Adrenal gland (tissue), 12 donors: ENCODE measurements around the gene CTAG2. TPM values are rescaled to one million over a fixed set of nuclear protein-coding genes. Genes with fewer than 3 reads are reported as not detected.
A peak's percentile ranks its signal among the peaks of the same experiment; 100 is the strongest.

Experiments used
- DNase-seq, 7 donors: peaks; one replicate each; pipeline ENCODE4 v3.0.0-alpha.2; 2019 to 2020
- H3K27ac ChIP-seq, 5 donors: fragments of 200-600 bp; sonication (generic) in 4 of 5; 1 replicate in 3 of 5; 2 replicates in 2 of 5; pipeline versions ENCODE4 v1.5.1 to v1.8.0; 2016 to 2020; ENCODE audit warnings: mild to moderate bottlenecking in 1 of 5
- H3K27me3 ChIP-seq: fragments of 200-600 bp; 2 replicates; pipeline ENCODE4 v1.8.0; 2021
- H3K36me3 ChIP-seq, 2 donors: fragments of 200-600 bp; replicated peaks in 1 of 2; 1 replicate in 1 of 2; 2 replicates in 1 of 2; pipeline versions ENCODE4 v1.5.1 to v1.8.0; 2018 to 2022
- H3K4me1 ChIP-seq, 2 donors: fragments of 200-600 bp; replicated peaks in 1 of 2; 1 replicate in 1 of 2; 2 replicates in 1 of 2; pipeline versions ENCODE4 v1.5.1 to v1.8.0; 2018 to 2021
- H3K4me3 ChIP-seq, 4 donors: fragments of 200-600 bp; sonication (generic) in 3 of 4; one replicate each; pipeline ENCODE4 v1.5.1; 2016 to 2018
- H3K9me3 ChIP-seq, 3 donors: fragments of 200-600 bp; sonication (generic) in 1 of 3; replicated peaks in 1 of 3; 1 replicate in 2 of 3; 2 replicates in 1 of 3; pipeline versions ENCODE4 v1.5.1 to v1.8.0; 2016 to 2021
- POLR2A ChIP-seq, 2 donors: fragments of 450-650 bp; IDR thresholded peaks; one replicate each; pipeline ENCODE4 v1.6.1; 2017; ENCODE audit warnings: antibody characterized with exemption in 2 of 2, mild to moderate bottlenecking in 2 of 2, moderate library complexity in 1 of 2
- WGBS, 4 donors: extraction: QIAGEN DNeasy Blood & Tissue Kit in 2 of 4; methylation state at CpG; one replicate each; pipeline versions ENCODE4 v1.1.5 to v1.1.7; 2013 to 2017; 5-methylcytosine and 5-hydroxymethylcytosine counted together
- intact Hi-C, 2 donors: fragments of 100-400 bp; cut with DNase I; formaldehyde crosslinking; loops; one replicate each; pipeline versions ENCODE4 v1.14.1 to v1.15.0; 2022 to 2023
- polyA plus RNA-seq, 3 donors: library from polyadenylated mRNA; stranded (reverse); fragments of 200-250 nt in 2 of 3; fragments of 350-450 nt in 1 of 3; fragmentation: Illumina TruSeq in 1 of 3; extraction: RNeasy Lipid Tissue Mini Kit (QIAGEN cat#74804) in 1 of 3; gene quantifications; one replicate each; pipeline ENCODE4 v1.2.3, GENCODE V29; 2013 to 2014
- total RNA-seq, 9 donors: library from RNA; depleted of rRNA in 4 of 9; stranded (reverse); fragments of >200 nt in 4 of 9; fragments of 120-200 nt in 1 of 9; fragmentation: NEBNext Ultra II Directional in 1 of 9; extraction: Animal tissue kit (Norgen Biotek cat#: 25700) in 1 of 9; gene quantifications; one replicate each; pipeline versions ENCODE4 v1.1.0 to v1.2.4, GENCODE V29; 2013 to 2023
- TF ChIP-seq, protein P1 (sequence below), 6 experiments: fragments of 450-650 bp in 4 of 6; fragments of 200-600 bp in 2 of 6; sonication (generic) in 1 of 6; IDR thresholded peaks; 1 replicate in 5 of 6; 2 replicates in 1 of 6; pipeline versions ENCODE4 v1.5.1 to v1.8.0; 2016 to 2021; ENCODE audit warnings: antibody characterized with exemption in 6 of 6, mild to moderate bottlenecking in 2 of 6, moderate library complexity in 1 of 6
- donor health status: healthy with polysubstance abuse.
- donor health status: Bipolar disorder and iron deficiency.
- donor health status: DM: yes; HTN: yes; CAD: no.
- donor health status: DM: no; HTN: no; CAD: no.
- donor health status: DM: no; HTN: no; CAD: no.
- donor health status: DM: yes; HTN: yes; CAD: no.

The CTAG2 gene
- total and polyA plus RNA-seq, 12 donors, result 0.79 to 7.2 (median 5.5) TPM; not detected in 9

DNA sequence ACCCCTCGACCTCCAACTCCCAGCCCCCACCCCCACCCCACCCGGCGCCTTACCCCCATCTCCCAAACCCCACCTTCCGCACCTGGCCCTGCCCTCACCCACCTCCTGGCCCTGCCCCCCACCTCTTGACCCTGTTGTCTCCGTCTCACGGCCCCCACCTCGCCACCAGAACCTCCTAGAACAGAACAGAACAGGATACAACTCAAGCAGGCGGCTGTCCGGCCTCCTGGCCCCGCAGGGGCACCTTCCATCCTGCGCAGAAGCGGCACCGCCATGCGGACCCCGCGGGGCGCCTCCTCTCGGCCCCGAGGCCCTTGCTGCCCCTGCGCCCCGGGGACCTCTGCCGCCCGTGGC is 354 bp downstream of the CTAG2 start:
- WGBS, 4 donors, result 83 to 94% (median 89%) methylated on average over 7 to 23 of the region's 23 CpGs

DNA sequence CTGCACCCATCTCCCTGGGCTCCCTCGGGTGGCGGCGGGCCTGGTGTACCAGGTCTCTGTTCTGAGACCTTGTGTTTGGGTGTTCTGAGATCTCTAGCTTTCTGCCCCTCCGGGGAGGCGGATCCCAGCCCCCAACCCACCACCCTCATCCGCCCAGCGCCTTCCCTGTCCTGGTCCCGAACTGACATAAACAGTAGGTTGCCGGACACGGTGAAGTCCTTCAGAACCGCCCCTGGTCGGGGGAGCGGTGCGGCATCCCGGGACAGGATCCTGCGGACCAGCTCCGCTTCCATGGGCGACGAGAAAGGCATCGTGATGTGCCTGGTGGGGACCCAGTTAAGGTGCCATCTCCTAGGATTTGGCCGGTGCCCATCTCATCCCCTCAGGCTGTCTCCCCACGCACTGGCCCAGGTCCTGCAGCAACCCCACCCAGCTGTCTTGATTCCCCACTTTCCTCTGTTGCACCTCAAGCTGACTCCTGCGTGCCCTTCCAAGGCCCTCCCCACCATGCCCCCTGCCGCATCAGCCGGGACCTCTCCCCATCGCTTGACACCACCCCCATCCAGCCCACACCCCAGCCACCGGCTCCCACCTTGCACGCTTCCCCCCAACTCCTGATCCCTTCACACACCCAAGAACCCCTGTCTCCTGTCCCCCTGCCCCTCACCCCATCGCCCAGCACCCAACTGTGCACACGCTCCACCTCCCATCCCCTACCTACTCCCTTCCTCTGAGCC is 900 bp downstream of the CTAG2 start:
- H3K4me1 ChIP-seq, result no peaks in the 10 kb centered on the region
- TF ChIP-seq, protein P1, sequence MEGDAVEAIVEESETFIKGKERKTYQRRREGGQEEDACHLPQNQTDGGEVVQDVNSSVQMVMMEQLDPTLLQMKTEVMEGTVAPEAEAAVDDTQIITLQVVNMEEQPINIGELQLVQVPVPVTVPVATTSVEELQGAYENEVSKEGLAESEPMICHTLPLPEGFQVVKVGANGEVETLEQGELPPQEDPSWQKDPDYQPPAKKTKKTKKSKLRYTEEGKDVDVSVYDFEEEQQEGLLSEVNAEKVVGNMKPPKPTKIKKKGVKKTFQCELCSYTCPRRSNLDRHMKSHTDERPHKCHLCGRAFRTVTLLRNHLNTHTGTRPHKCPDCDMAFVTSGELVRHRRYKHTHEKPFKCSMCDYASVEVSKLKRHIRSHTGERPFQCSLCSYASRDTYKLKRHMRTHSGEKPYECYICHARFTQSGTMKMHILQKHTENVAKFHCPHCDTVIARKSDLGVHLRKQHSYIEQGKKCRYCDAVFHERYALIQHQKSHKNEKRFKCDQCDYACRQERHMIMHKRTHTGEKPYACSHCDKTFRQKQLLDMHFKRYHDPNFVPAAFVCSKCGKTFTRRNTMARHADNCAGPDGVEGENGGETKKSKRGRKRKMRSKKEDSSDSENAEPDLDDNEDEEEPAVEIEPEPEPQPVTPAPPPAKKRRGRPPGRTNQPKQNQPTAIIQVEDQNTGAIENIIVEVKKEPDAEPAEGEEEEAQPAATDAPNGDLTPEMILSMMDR (IDR thresholded peaks at IDR 0.05), result no peak
- no peak for TF ChIP-seq POLR2A (IDR thresholded peaks at IDR 0.05)
- H3K9me3 ChIP-seq, result no peaks in the 10 kb centered on the region
- H3K36me3 ChIP-seq, result no peaks in the 10 kb centered on the region
- DNase-seq, result no peak
- 91 to 96% (median 93%) methylated on average over 9 to 30 of the region's 30 CpGs for WGBS, 4 donors
- no peak overlapping the region for H3K27ac ChIP-seq
- peaks cover 5% of the 10 kb centered on the region for H3K27me3 ChIP-seq
- intact Hi-C loops, result no loop called here
- no peak overlapping the region for H3K4me3 ChIP-seq

More for the DNA sequence above, 354 bp downstream of the CTAG2 start:
- no peak overlapping the region for H3K27ac ChIP-seq
- no peak for DNase-seq
- TF ChIP-seq, protein P1 (IDR thresholded peaks at IDR 0.05), result no peak
- no peak for TF ChIP-seq POLR2A (IDR thresholded peaks at IDR 0.05)
- H3K36me3 ChIP-seq, result no peaks in the 10 kb centered on the region
- no peaks in the 10 kb centered on the region for H3K4me1 ChIP-seq
- H3K9me3 ChIP-seq, result no peaks in the 10 kb centered on the region
- intact Hi-C loops, result no loop called here
- no peak overlapping the region for H3K4me3 ChIP-seq
- peaks cover 5% of the 10 kb centered on the region for H3K27me3 ChIP-seq

DNA sequence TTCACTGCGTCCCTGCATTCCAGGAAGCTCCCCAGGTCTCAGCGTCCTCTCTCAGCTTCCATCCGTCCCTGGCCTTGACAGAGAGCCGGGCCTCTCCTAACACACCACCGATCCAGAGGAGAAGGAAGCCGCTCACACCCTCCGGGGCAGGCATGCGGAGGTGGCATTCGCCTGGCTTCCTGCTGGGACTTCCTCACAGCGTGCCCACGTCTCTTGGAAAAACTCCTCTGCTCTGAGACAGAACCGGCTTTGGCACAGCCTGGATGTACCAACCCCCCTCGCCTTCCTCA is 3.2 kb downstream of the CTAG2 start:
- H3K27me3 ChIP-seq, result peaks cover 5% of the 10 kb centered on the region
- no peak overlapping the region for H3K4me3 ChIP-seq
- intact Hi-C loops, result no loop called here
- peak overlapping the region in 1 of 5 donors; percentile 5 for H3K27ac ChIP-seq
- TF ChIP-seq, protein P1 (IDR thresholded peaks at IDR 0.05), result no peak
- TF ChIP-seq POLR2A (IDR thresholded peaks at IDR 0.05), result no peak
- 41 to 68% (median 46%) methylated on average over 7 to 13 of the region's 13 CpGs for WGBS, 4 donors
- H3K4me1 ChIP-seq, result no peaks in the 10 kb centered on the region
- no peaks in the 10 kb centered on the region for H3K9me3 ChIP-seq
- peak in 1 of 7 donors; percentile 3 for DNase-seq
- H3K36me3 ChIP-seq, result no peaks in the 10 kb centered on the region

DNA sequence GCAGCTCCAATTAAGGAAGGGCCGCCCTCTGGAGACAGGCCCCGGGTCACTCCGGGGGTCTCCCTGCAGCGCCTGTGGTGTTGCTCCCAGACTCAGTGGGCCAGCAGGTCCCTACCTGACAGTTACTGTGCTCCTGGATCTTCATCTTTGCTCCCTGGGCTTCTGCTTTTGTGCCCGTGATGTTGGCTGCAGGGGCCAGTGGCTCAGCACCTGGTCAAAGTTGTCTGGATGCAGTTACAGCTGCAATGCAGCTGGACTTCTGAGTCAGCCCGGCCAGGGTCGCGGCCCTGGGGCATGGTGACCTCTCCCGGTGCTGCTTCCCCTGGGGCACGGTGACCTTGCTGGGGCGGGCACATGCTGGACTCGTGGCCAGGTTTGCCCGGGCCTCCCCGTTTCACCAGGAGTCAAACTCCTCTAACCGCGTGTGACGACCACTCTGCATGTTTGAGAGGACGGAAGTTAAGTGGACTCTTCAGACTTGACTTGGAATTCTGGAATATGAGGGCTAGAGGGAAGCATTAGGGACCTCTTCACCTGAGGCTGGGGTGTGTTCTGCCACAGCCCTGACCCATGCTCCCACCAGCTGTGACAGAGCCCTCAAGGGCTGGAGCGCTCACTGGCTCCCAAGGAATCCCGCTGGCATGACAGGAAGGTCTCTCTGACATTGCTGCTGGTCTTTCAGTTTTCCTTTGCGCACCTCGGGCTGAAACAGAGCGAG is 3.7 kb downstream of the CTAG2 start:
- intact Hi-C loops, result no loop called here
- 20 to 70% (median 57%) methylated on average over 1 to 23 of the region's 23 CpGs for WGBS, 4 donors
- H3K4me3 ChIP-seq, result no peak overlapping the region
- H3K9me3 ChIP-seq, result no peaks in the 10 kb centered on the region
- DNase-seq, result peak in 2 of 7 donors; percentile 7 to 35
- no peaks in the 10 kb centered on the region for H3K36me3 ChIP-seq
- H3K4me1 ChIP-seq, result no peaks in the 10 kb centered on the region
- peaks cover 5% of the 10 kb centered on the region for H3K27me3 ChIP-seq
- TF ChIP-seq, protein P1 (IDR thresholded peaks at IDR 0.05), result no peak
- no peak for TF ChIP-seq POLR2A (IDR thresholded peaks at IDR 0.05)
- peak overlapping the region in 1 of 5 donors; percentile 5 for H3K27ac ChIP-seq
